GM10847 (cell line): Measurements from ENCODE around the gene CCRL2.

Experiments used
- POLR2A ChIP-seq: IDR thresholded peaks from 2 replicates; pipeline ENCODE4 v1.6.1; 2011; ENCODE audit not compliant: insufficient read length; ENCODE audit errors: extremely low read depth

Gene CCRL2

GRCh38 chr3:46395210-46395661 lies 11.8 kb upstream of the CCRL2 start:
- TF ChIP-seq POLR2A, result no peak

GRCh38 chr3:46395766-46396530 lies 11.1 kb upstream of the CCRL2 start:
- no peak for TF ChIP-seq POLR2A

- TF ChIP-seq POLR2A, result no peak
These were observed 9.9 kb upstream of the CCRL2 start for GRCh38 chr3:46397111-46397510.

DNA sequence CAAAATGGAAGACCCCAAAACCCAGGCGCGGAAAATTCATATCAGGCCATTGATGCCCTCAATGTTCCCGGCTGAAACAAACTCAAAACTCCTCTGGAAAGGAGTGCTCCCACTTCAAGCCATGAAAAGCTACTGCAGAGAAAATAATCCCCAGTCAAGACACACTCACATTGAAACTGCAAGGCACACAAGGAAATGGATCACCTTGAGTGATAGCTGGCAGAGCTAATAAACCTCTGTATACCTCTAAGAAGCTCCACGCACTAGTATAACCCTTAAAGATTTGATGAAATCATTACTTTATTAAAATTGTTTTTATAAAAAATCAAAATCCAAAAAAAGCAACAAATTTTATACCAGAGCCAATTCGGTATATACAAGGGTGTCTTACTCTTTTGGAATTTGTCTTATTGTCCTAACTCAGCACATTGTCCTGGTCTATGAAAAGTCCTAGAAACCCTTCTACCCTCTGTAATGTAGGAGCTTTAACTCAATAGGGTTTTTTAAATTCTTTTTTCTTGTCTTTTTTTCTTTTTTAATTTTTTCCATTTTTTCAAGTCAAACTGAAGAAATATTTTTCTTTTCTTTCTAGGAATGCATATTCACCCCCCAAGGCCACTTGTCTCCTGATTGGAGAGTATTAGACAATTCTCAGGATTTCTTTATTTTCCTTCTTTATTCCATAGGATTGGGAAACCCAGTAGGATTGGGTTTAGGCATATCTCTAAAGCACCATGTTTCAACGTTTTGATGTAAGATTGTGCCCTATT lies 8.7 kb upstream of the CCRL2 start:
- no peak for TF ChIP-seq POLR2A

DNA sequence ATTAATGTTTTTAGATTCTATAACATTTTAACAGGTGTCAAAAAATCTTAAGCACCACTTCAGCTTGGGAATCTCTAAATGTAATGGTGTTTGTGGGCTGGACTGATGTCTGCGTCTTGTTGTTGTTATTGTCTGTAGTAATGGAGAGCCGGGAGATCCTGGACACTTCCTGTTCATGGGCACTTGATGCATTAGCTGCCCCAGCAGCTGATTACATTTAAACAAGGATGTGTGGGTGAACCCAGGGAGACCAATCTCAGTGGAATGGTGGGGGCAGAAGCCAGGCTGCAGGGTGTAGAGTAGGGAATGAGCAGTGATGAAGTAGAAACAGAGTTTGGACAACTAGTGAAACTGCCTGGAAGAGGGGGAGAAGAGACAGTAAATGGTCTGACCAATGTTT lies 8.0 kb upstream of the CCRL2 start:
- TF ChIP-seq POLR2A, result no peak

DNA sequence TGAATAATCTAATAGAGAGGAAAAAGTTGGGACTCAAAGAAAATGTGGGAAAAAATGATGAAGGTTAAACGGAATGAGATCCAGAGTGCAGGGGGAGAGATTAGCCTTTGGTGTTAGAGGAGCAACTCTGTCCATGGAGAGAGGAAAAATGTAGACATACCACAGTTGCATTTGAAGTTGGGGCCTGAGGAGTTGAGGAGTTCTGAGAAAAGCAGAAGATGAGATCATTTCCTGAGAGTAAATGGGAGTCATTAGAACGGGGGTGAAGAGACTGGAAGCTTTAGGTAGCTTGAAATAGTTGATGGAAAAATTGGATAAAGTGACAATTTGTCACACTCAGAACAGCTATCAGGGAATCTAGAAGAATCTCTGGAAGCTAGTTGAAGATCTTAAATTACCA lies 7.5 kb upstream of the CCRL2 start:
- no peak for TF ChIP-seq POLR2A

GRCh38 chr3:46400000-46400734 lies 6.9 kb upstream of the CCRL2 start:
- TF ChIP-seq POLR2A, result no peak

DNA sequence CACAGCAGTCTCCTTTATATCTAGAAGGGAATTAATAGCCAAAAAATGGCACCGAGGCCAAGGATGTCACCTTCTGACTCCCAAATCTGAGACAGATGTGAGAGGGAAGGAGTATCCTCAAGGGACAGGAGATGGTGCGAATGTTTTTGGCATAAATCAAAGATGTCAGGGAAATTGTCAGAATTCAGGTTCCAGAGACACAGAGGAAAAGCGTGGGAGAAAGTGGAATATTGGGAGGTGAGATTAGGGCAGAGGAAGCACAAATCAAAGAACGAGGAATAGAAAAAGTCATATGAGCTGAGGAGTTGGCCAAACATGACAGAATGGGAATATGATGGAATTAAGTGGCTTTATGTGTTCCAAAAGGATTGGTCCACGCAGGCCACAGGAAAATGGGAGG lies 6.2 kb upstream of the CCRL2 start:
- TF ChIP-seq POLR2A, result no peak

DNA sequence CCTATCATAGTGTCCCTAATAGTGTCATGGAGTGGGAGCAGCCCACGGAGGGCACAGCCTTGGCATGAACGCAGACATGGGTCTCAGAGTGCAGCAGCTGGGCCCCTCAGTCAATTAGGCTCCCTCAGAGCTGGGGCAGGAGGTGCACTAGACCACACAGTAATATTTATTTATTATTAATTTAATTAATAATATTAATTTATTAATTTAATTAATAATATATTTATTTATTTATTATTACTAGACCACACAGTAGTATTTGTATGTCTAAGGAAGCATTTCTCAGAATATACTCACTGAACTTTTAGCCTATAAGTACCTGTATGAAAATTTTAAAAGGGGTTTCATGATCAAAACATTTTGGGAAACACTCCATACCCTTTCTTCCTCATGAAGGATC lies 5.5 kb upstream of the CCRL2 start:
- no peak for TF ChIP-seq POLR2A

DNA sequence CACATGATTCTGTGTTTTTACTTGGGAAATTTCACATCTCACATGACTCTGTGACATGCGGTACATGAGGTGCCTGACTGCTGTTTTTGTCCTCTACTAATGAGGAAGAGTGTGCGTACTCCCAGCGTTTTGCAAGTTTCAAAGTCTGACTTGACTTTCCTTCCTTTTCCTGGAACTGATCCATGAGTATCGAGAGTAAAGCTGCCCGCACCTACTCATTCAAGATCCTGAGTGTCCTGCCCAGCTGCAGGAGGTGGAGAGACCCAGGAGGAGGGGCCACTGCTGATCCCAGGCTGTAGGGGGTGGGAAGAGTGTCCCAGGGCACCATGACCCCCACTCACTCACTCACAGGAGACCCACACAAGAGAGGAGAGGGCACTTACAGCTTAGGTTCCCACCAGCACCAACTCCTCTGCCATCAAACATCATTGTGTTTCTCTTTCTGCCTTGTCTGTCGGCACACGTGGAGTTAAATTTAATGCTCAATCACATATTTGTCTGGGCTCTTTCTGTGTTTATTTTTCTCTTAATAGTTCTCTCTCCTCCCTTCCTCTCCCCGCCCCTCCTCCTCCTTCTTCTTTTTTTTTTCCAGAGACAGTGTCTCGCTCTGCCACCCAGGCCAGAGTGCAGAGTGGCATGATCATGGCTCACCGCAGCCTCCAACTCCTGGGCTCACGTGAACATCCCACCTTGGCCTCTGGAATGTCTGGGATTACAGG lies 1.6 kb upstream of the CCRL2 start:
- TF ChIP-seq POLR2A, result no peak

DNA sequence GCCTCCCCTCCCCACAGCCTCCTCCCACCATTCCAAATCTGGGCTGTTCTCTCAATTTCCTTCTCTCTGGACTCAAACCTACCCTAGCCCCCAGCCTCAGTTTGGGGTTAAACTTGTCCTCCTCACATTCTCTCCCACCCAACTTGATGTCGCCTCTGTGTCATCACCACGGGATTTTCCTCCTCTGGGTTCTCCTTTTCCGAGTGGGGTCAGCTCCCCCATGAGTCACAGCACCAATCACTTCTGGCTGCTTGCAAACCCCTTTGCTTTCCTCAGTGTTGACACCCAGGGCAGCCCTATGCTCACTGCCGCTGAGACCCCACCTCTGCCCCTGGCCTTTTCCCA lies 644 bp upstream of the CCRL2 start:
- no peak for TF ChIP-seq POLR2A

GRCh38 chr3:46407970-46408369 lies 911 bp downstream of the CCRL2 start:
- no peak for TF ChIP-seq POLR2A

- TF ChIP-seq POLR2A, result no peak
These were observed 1.8 kb downstream of the CCRL2 start for GRCh38 chr3:46408853-46409252.

DNA sequence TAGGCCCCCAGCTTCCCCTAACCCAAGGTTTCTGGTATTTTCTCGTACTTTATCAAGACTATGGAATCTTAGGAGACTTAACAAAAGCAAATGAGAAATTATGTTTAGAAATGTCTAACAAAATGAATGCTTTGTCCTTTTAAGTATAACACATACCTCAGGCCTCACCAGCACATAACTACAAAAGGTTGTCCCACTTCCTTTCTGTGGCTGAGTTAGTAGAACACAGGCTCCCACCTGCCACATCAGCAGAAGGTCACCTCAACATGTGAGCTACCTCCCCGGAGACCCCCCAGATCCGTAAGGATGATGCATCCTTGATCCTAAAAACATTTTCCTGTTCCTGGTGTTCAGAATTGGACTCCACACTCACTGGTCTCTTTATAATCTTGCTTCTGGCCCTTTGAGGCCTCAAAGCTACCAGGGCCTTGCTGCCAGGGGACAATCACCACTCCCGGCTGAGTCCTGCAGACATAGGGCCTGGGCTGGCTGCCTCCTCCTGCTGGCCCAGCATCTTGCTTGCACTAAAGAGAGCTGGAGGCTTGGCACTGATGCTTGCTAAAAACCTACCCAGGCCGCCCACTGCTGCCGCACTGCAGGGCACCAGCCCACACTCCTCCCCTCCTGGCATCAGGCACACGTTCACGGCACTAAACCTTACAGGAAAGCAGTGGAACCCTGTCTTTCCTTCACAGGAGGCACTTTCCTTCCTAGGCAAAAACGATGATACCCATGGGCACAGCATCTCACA lies 2.9 kb downstream of the CCRL2 start:
- no peak for TF ChIP-seq POLR2A

DNA sequence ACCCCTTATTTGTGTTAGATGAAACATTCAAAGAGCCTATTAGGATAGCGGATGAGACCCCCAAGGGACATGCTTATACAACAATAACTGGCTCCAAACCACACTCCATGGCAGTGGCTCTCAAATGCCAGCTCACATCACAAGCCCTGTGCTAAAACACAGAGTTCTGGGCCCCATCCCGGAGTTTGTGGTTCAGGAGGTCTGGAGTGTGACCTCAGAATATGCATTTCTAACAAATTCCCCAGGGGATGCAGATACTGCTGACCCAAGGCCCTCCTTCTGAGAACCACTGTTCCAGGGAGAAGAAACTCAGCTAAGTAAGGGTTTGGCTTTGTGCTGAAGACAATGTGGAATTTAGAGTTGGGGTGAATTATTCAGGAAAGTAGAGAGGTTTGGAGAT lies 3.6 kb downstream of the CCRL2 start:
- TF ChIP-seq POLR2A, result no peak
